LNCaP clone FGC (cell line): ENCODE measurements around the gene SYDE2.
"Not testable (repeated sequence)": the region's sequence is repeated elsewhere in the genome, so short reads cannot be mapped to it uniquely, and the experiment has no call there.

Experiments used
- DNase-seq: peaks from one replicate; pipeline ENCODE4 v3.0.0-alpha.2; 2011; ENCODE audit warnings: low read depth
- H3K4me3 ChIP-seq: 2 replicates; pipeline ENCODE4 v1.5.1; 2011; ENCODE audit warnings: mild to moderate bottlenecking, low read depth, low read length, control low read depth
- CTCF ChIP-seq: IDR thresholded peaks from 2 replicates; pipeline ENCODE4 v1.5.1; 2012; ENCODE audit warnings: mild to moderate bottlenecking; ENCODE audit not compliant: control insufficient read depth, insufficient read depth; ENCODE audit errors: extremely low read depth

The SYDE2 gene

GRCh38 chr1:85200463-85201339 is at the start of gene SYDE2:
SYDE2 (minus strand) TSS chr1:85201016; CDS start chr1:85200996, 20 bp downstream.
- DNase-seq = no peak
- TF ChIP-seq CTCF = no peak
- peak within 1 kb of the TSS; percentile 53 for H3K4me3 ChIP-seq

GRCh38 chr1:85249042-85249441 is 48.2 kb upstream of the SYDE2 start:
- DNase-seq, H3K4me3 ChIP-seq: not testable (repeated sequence)

- no peak overlapping the region for H3K4me3 ChIP-seq
- no peak for TF ChIP-seq CTCF
- no peak for DNase-seq
These were observed 45.1 kb upstream of the SYDE2 start for GRCh38 chr1:85245891-85246290.

- TF ChIP-seq CTCF = no peak
- DNase-seq = no peak
- H3K4me3 ChIP-seq = no peak overlapping the region
These were observed 44.6 kb upstream of the SYDE2 start for GRCh38 chr1:85245456-85245855.

- H3K4me3 ChIP-seq = no peak overlapping the region
- TF ChIP-seq CTCF = no peak
- no peak for DNase-seq
These were observed 43.6 kb upstream of the SYDE2 start for GRCh38 chr1:85244271-85245061.

- no peak for DNase-seq
- no peak for TF ChIP-seq CTCF
- no peak overlapping the region for H3K4me3 ChIP-seq
These were observed 42.6 kb upstream of the SYDE2 start for GRCh38 chr1:85243372-85243771.

GRCh38 chr1:85240643-85241042 is 39.8 kb upstream of the SYDE2 start:
- no peak overlapping the region for H3K4me3 ChIP-seq
- TF ChIP-seq CTCF = no peak
- DNase-seq = no peak
